HG03159 (cell line): Measurements from ENCODE around the gene HOXA1.

Source experiments
- ATAC-seq: cut with Tn5 transposase; IDR thresholded peaks from one replicate; pipeline ENCODE4 v1.9.1; 2021; ENCODE audit warnings: mild to moderate bottlenecking, moderate library complexity; ENCODE audit not compliant: unreplicated experiment

The HOXA1 gene

GRCh38 chr7:27094304-27095049 lies 1.3 kb downstream of the HOXA1 start:
- ATAC-seq = no peak

- no peak for ATAC-seq
Measured at GRCh38 chr7:27093184-27093895, 2.5 kb downstream of the HOXA1 start.

DNA sequence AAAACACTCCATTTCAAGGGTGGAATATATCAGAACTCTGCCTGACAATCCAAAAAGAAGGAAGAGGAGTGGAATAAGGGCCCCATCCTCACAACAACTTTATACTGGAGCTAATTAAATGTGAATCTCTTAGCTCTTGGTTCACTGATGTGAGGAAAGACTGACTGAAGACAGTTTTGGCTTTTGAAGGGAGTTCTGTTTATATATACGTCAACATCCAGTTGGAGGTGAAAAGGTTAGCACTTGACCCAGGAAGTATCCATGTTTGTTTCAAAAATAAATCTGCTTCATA lies 3.0 kb downstream of the HOXA1 start:
- no peak for ATAC-seq

DNA sequence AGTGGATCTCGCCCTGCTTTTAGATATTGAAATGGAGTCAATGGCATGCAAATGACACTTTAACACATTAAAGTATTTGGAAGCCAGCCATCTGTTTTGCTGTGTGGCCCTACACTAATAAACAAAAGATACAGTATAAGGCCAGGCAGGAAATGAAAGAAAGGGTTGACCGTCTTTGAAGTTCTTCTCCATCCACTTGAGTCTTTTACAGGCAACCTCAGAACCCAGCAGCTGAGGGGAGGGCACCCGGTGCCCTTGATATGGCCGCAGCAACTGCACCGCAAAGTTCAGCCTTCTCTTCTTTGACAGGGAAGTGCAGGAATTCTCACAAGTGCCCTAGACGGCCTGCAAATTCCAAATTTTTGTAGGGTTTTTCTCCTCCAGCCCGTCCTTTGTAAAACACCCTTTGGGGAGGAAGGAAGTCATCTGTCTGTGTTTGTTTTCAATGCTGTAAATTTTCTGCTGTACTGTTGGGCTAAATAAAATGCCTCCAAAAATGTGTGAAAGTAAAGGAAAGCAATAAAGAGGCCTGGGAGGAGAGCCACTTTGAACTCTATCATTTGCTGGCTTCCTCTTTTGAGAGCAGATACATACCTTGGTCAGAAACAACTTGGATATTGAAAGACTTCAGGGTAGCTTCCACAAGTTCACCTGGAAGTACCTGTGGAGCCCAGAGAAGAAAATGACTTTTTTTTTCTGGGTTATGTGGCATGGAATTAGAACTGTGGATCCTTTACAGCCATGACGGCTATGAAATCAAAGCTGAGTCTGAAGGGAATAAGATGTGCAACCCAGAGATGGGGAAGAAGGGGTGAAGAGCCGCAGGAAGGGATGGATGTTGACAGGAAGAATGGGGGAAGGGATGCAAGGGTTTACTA lies 3.6 kb downstream of the HOXA1 start:
- ATAC-seq = no peak

- ATAC-seq = no peak
Measured at GRCh38 chr7:27091105-27091504, 4.7 kb downstream of the HOXA1 start.

DNA sequence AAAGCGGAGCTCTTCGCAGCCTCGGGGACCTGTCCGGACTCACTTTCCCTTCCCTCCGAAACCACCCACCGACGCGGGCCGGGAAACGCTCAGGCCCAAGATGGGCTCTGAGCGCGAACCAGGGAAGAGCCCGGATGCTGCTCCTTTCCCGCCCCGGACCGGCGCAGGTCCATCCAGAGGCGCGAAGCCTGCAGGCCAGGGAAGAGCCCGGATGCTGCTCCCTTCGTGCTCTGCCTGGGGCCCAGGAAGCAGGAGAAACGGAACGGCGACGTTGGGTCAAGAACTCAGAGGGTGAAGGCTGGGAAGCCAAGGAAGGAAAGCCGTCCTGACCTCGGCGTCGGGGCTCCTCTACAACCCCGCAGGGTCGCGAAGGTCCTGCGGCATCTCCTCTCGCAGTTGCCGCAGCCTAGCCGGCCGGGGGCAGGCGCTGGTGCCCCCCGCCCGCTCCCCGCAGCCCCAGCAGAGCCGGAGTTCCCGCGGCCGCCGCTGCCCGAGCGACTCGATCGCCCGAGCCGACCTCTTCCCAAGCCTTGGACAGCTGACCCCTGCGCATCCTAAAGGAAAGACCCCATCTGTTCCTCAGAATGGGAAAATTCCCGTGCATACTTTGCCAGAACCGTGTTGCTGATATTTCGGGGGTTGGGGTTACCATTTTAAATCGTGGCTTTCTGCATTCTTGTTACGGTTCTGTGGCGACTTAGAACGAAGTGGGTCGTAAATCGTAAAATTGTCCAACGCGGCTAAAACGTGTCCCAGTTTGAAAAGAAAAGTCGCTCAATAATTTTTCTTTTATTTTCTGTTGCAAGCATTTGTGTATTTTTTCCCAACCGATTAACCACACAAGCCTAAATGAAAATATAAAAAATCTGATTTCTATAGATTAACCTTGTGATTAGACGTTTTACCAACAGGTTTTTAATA lies 7.5 kb downstream of the HOXA1 start:
- ATAC-seq = no peak

GRCh38 chr7:27083646-27084045 lies 12.2 kb downstream of the HOXA1 start:
- no peak for ATAC-seq

DNA sequence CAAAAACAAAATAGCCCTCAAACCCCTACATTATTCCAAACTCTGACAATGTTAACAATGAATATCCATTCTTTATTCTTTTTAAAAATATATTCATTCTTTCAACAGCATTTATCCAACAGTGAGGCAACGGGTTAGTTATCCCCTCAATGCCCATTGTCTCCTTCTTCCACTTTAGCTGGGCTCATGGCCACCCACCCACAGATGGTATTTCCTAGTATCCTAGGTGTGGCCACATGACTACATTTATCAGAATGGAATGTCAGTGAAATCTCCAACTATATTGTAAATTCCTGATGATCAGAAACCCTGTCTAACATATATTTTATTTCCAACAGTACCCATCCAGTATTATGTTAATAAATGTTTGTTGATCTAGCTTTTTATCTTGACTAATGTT lies 13.6 kb downstream of the HOXA1 start:
- ATAC-seq = no peak

- ATAC-seq = no peak
Measured at GRCh38 chr7:27080844-27081436, 14.9 kb downstream of the HOXA1 start.

DNA sequence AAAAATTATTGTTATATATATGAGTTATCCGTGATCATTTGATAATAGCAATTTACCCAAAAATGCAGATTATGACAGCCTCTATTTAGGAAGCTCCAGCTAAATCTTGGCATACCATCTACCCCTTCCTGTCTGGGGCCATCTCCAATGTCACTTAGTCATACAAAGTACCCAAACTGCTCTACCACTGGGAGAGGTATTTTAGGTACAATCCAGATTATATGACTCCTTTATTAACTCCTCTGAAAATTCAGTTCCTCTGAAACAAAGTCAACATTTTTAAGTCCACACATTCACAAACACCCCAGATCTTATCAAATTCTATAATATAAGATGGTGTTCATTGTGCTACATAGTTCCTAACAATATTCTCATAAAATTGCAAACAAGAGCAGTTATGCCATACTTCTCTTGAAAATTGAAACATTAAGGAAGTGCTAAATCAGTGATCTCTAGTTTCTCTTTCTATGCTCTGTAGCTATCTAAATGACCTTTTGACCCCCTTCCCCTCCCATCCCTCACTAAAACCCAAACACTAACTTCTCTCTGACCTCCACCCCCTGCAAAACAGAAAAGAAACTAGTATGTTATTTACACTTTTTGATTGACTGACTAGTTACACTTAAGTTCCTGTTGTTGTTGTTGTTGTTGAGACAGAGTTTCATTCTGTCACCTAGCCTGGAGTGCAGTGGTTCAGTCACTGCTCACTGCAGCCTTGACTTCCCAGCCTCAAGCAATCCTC lies 16.4 kb downstream of the HOXA1 start:
- ATAC-seq = peak; percentile 62

- ATAC-seq = no peak
Measured at GRCh38 chr7:27078616-27079233, 17.1 kb downstream of the HOXA1 start.

- ATAC-seq = no peak
Measured at GRCh38 chr7:27073076-27073475, 22.7 kb downstream of the HOXA1 start.

DNA sequence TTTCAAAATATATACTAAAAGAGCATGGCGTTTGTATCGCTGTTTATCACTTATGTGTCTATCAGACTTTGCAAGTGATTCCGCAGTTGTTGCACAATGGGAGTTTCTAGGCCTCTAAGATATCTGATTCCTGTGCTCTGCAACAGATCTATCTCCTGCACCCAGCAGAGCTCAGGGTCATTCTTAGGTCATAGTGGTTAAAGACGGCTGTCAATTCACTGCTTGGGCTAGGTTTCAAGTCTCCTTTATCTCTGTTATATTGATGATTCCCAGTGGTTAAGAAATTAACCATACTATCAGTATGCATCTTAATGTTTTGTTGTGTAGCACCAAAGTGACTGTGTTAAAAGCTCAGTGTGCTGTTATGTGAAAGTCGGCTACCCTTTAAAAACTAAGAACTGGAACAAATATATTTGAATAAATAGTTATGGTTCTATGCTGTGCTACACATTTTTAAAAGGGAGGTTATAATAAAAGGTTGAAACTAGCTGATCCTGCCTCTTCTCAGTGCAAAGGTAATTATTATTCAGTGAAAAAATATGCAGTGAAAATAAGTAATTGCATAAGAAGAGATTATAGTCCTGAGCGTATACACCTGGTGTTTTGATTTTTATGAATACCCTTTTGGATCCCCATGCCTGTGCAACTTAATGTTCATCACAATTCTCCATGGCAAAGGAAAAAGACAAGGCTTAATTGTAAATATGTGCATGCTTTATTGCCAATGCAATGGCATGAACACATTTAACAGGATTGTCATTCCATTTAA lies 24.0 kb downstream of the HOXA1 start:
- ATAC-seq = no peak

GRCh38 chr7:27068259-27068658 lies 27.5 kb downstream of the HOXA1 start:
- no peak for ATAC-seq

DNA sequence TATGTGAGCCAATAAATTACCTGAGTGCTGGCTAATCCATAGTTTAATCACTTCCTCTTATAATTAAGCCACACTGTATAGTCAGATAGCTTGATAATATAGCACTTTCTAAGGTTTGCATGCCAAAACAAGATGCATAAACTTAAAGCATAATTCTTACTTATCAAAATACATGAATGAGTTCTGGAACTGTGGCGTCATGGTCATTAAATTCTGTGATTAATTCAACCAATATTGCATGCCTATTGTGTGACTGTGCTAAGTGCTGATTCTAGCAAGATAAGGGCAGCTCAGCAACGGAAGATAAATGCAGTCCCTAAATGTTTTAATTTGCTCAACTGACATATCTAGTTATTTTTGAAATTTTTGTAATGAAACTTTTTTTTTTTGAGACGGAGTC lies 29.7 kb downstream of the HOXA1 start:
- no peak for ATAC-seq

DNA sequence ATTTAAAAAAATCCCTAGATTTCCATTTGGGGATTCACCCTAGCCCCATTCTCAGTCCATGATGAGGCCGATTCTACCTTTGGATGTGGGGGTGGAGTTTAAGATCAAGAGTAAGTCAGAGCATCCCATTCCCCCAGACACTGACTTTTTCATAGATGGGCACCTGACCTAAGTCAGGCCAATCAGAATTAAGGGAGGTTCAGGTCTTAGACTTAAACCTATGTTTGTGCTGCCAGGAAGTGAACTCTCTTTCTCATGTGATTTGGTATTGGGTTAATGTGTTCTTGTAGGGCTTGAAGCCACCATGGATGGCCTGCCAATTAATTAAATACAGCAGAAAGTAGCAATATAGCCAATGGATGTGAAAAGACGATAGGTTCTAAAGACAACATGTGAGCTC lies 30.1 kb downstream of the HOXA1 start:
- no peak for ATAC-seq

GRCh38 chr7:27064661-27065060 lies 31.1 kb downstream of the HOXA1 start:
- no peak for ATAC-seq

DNA sequence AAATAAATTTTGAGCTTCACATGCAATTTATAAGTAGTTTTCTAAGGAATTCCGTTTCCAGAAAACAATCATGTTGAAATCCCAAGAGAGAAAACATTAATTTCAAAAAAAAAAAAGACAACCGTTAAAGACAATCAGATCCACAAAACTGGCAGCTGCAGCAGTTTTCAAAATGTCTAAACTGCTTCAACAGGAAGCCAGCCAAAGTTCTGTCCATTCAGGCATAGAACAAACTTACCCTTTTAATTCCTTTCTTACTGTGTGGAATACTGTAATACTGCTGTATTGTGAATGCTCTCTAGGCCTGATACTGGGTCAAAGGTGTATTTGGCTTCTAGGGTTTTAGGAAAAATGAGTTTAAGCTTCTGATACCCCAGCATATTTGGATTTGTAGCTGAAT lies 31.6 kb downstream of the HOXA1 start:
- no peak for ATAC-seq

GRCh38 chr7:27062946-27063345 lies 32.9 kb downstream of the HOXA1 start:
- ATAC-seq = no peak
